ENCODE data around the gene SOX6. TPM values are rescaled to one million over a fixed set of nuclear protein-coding genes. Genes with fewer than 3 reads are reported as not detected.

Gene SOX6
- total RNA-seq, 1 donor from 2014 or later = 53.7 TPM

- intact Hi-C loops (cut with DNase I) = no loop called here
- no peak for DNase-seq (ENCODE audit: low spot score)
- no peak for ATAC-seq
Measured at GRCh38 chr11:16372355-16372754, 16.0 kb upstream of the SOX6 start.

DNA sequence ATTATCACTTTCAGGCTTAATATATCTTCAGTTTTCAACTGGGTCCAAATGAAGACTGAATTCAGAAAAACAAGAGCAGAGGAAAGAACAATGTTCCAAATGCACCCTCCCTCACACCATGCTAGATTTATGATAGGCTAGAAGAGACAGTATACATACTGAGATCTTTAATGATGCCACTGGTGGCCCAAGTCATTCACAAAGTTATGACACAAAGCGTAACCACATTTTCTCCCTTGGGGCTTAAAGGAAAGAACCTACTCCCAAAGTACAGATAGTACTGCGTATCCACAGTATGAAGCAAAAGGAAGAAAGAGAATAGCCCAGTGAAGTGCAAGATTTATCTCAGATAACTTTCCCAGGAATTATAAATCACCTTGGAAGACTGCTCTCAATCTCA lies 10.9 kb upstream of the SOX6 start:
- intact Hi-C loops (cut with DNase I) = no loop called here
- no peak for DNase-seq (ENCODE audit: low spot score)
- no peak for ATAC-seq

GRCh38 chr11:16365581-16366228 lies 9.4 kb upstream of the SOX6 start:
- ATAC-seq (no peak), DNase-seq (ENCODE audit: low spot score) (no peak)
- intact Hi-C loops (cut with DNase I) = no loop called here

DNA sequence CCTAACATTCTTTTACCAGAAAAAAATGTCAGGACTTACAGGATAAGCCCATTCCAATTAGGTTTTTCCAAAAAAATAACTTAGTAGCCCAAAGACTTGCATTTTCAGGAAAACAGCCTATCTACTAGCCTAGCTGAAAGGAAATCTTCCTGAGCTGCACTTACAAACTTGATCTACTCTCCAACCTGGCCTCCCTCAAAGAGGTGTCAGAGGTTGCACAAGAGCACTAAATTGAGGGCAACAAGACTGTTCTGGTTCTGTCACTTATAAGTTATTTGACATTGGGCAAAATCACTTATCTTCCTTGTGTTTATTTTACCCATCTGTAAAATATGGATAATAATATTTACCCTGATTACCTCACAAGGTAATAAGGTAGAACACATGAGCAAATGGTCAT lies 7.9 kb upstream of the SOX6 start:
- DNase-seq (ENCODE audit: low spot score) (no peak), ATAC-seq (no peak)

GRCh38 chr11:16363706-16364105 lies 7.4 kb upstream of the SOX6 start:
- ATAC-seq (no peak), DNase-seq (ENCODE audit: low spot score) (no peak)
- intact Hi-C loops (cut with DNase I) = no loop called here

More for the DNA sequence above, 7.9 kb upstream of the SOX6 start:
- intact Hi-C loops (cut with DNase I) = no loop called here

DNA sequence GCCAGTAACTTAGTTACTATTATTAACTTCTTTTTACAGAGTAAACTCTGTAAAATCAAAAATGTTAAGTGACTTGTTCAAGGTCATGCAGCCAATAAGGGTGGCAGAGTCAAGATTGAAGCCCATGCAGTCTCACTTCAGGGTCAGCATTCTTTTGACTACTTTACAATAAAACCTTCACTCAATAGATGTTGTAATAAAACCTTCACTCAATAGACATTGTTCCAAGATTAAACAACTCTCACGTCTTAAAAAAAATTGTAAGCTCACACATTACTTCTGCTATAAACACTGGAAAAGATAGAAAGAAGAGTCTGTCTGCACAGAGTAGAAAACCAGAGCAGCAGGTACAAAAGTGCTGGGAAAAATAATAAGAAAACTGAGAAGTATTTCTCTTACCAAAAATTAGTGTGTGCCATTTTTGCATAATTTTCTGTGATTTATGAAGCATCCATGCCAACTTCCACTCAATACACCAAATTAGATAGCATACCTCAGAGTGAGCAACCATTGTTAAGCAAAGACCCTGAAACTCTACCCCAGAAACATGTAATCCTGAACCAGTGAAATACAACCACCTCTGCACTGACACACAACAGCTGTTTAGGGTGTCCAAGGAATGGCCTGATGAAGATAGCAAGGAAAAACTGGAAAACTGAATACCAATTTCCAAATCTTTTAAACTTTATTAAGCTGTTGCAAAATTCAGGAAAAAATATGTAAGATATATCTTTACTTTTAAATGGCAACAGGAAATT lies 4.9 kb upstream of the SOX6 start:
- no peak for DNase-seq (ENCODE audit: low spot score)
- ATAC-seq = no peak
- intact Hi-C loops (cut with DNase I) = no loop called here

- ATAC-seq (no peak), DNase-seq (ENCODE audit: low spot score) (no peak)
- intact Hi-C loops (cut with DNase I) = no loop called here
Measured at GRCh38 chr11:16359369-16359768, 3.0 kb upstream of the SOX6 start.

DNA sequence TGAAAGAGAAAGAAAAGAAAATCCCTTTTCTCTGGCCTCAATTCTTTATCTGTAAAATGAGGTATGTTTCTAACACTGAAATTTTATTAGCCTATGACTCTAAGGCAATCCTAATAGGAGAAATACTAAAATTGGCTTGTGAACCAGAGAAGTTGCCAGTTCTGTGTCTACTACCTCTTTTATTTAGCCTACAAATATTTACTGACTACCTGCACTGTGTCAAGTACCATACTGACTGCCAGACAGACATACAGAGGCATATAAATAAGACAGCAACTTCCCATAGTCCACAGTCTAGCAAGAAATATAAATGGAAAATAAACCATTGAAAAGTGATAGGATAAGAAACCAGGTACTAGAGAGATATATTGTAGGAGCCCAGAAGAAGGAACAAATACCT lies 2.4 kb upstream of the SOX6 start:
- intact Hi-C loops (cut with DNase I) = no loop called here
- ATAC-seq (no peak), DNase-seq (ENCODE audit: low spot score) (no peak)

GRCh38 chr11:16357775-16358174 lies 1.4 kb upstream of the SOX6 start:
- intact Hi-C loops (cut with DNase I) = no loop called here
- DNase-seq (ENCODE audit: low spot score) (no peak), ATAC-seq (no peak)

DNA sequence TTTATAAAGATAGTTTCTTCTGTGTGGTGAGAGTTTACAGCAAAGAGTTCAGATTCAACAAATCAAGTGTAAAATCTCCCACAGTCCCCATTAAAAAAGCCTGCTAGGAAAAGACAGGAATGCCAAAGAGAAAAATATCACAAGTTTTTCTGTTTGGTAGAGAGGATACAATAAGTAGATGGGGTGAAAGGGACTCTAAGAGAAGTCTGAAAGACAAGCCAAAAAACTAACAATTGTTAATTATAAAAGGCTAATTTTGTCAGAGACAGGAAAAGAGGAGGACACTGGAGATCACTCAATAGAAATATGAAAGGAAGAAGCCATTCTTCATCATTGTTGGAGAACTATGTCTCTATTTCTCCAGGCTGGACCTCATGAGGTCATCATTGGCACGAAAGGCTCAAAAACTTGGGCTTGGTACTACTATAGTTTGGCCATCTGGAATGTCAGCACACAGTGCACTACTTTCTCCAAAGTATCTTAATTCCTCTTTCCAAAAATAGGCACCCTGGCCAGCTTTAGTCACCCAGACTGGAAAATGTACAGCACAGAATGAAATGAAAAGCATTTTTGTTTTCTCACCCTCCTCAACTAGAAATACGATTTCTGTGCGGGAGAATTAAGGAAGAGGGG lies 531 bp upstream of the SOX6 start:
- ATAC-seq = peak; percentile 88

DNA sequence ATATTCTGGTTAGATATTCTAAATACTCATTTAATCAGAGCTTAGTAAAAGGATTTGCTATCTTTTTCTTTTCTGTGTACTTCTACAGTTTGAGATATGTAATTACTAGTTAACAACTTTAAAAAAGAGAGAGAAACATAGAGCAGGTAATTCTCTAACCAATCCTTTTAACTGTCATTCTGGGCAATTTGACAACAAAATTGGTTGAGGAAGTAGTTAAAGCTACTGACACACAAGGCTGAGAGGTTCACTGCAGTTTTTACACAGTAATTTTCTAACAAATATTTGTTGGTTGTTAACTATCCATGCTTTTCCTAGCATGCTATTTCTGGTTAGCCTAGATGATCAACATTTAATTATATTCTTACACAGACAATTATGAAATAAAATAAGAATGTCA lies 3.6 kb downstream of the SOX6 start:
- intact Hi-C loops (cut with DNase I) = no loop called here
- DNase-seq (ENCODE audit: low spot score) (no peak), ATAC-seq (no peak)

More for the DNA sequence above, 531 bp upstream of the SOX6 start:
- intact Hi-C loops (cut with DNase I) = no loop called here
- no peak for DNase-seq (ENCODE audit: low spot score)

DNA sequence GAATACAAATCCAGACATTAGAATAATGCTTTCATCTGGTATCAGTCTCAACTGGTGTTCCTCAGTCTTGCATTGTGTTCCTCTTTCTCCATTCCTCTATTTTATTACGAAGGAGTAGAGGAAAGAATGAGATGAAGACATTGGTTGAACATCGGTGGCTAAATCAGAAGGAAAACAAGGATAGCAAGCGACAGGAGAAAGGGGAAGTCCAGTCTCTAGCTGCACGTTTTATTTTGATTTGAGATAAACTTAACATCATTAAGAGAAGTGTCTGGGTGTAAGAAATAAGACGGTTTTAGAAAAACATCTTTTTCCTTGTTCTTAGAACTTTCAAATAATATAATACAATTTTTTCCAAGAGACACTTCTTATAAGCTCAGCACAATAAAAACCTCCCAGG lies 6.2 kb downstream of the SOX6 start:
- ATAC-seq (no peak), DNase-seq (ENCODE audit: low spot score) (no peak)
- intact Hi-C loops (cut with DNase I) = no loop called here

DNA sequence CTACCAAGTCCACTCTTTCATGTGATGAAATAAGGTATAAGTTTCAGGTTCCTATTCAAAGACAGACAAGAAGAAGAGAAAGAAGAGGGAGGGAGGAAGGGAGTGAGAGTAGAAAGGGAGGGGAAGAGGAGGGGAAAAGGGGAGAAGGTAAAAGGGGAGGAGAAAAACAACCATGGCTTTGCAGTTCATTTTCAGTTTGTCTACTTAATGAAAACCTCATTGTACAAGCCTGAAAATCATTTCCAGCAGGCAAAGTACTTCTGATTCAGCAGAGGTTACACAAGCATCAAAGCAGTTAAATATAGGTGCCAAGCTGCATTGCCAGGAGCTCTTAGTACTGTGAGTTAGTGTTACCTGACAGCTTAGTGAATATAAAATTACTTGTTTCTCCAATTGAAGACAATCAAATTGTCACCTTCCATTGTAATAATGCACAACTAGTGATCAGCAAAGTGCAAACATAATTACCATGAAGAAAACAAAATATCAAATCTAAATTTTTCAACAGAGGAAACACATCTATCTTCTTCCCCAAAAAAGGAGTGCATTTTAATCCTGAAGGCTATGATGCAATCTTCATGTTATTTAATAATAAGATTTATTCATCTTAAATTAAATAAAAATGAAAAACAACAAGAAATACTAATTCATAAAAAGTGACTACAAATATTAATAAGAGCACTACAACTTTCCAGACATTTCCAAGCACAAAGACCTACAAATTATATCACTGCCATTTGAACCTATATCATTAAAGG lies 8.2 kb downstream of the SOX6 start:
- intact Hi-C loops (cut with DNase I) = no loop called here
- no peak for DNase-seq (ENCODE audit: low spot score)
- ATAC-seq = no peak

GRCh38 chr11:16346975-16347374 lies 9.4 kb downstream of the SOX6 start:
- intact Hi-C loops (cut with DNase I) = no loop called here
- no peak for ATAC-seq
- no peak for DNase-seq (ENCODE audit: low spot score)

DNA sequence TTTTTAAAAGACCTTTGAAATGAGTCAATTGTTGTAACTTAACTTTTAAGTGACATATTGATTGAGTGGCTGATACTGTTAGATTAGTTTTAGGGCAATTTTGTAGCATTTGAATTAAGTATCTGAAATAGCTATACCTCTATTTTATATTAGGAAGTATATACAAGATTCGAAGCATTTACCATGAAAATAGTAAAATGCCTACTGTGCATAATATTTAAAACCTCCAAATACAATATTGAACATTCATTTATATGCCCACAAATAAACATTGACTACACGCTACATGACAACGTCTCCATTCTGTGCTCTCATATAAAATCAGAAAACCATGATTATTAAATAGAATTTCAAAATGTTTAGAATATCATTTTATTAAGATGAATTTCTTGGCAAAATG lies 14.5 kb downstream of the SOX6 start:
- DNase-seq (ENCODE audit: low spot score) = no peak
- intact Hi-C loops (cut with DNase I) = no loop called here
- ATAC-seq = no peak

GRCh38 chr11:16338393-16338792 lies 18.0 kb downstream of the SOX6 start:
- ATAC-seq (no peak), DNase-seq (ENCODE audit: low spot score) (no peak)
- intact Hi-C loops (cut with DNase I) = no loop called here

- no peak for ATAC-seq
- DNase-seq (ENCODE audit: low spot score) = no peak
- intact Hi-C loops (cut with DNase I) = no loop called here
Measured at GRCh38 chr11:16337421-16338213, 18.7 kb downstream of the SOX6 start.

DNA sequence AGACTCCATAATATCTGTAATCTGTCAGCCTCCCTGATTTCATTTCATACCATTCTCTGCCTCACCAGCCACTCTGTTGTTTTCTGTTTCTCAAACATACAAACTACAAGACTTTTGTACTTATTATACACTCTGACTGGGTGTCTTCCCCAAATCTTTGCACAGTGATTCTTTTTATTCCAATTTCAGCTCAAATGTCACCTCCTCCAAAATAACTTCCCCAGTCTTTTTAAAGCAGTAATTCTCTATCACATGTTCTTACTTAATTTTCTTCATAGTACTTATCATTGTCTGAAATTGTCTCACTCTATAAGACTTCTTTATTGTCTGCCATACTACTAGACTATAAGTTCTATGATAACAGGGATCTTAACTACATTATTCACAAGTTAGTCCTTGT lies 19.6 kb downstream of the SOX6 start:
- ATAC-seq (no peak), DNase-seq (ENCODE audit: low spot score) (no peak)
- intact Hi-C loops (cut with DNase I) = no loop called here

GRCh38 chr11:16336204-16336603 lies 20.1 kb downstream of the SOX6 start:
- intact Hi-C loops (cut with DNase I) = no loop called here
- ATAC-seq (no peak), DNase-seq (ENCODE audit: low spot score) (no peak)

All from sciatic nerve (tissue), 2 donors.